Mononuclear cell (primary cell): Measurements from ENCODE around the gene C11orf68. TPM values are rescaled to one million over a fixed set of nuclear protein-coding genes. Genes with fewer than 3 reads are reported as not detected.
"Not testable (repeated sequence)": the region's sequence is repeated elsewhere in the genome, so short reads cannot be mapped to it uniquely, and the experiment has no call there.

ENCODE experiments used
- H3K27me3 ChIP-seq: 2 replicates; pipeline ENCODE4 v1.6.0; 2011; ENCODE audit warnings: low read length, control low read depth; ENCODE audit not compliant: insufficient read depth
- H3K4me1 ChIP-seq: 2 replicates; pipeline ENCODE4 v1.5.1; 2011; ENCODE audit warnings: mild to moderate bottlenecking, low read length, control low read depth; ENCODE audit not compliant: insufficient read depth
- H3K4me3 ChIP-seq: 2 replicates; pipeline ENCODE4 v1.5.1; 2011; ENCODE audit warnings: mild to moderate bottlenecking, low read length, moderate library complexity
- H3K9me3 ChIP-seq: 2 replicates; pipeline ENCODE4 v1.5.1; 2011; ENCODE audit warnings: low read depth, mild to moderate bottlenecking, control low read depth, low read length
- total RNA-seq: library from RNA; depleted of rRNA; stranded (reverse); fragments of >200 nt; gene quantifications from one replicate; pipeline ENCODE4 v1.2.3, GENCODE V29; 2012

C11orf68 gene
- total RNA-seq, 1 donor = 7.6 TPM

GRCh38 chr11:65892661-65893317 lies 26.1 kb downstream of the C11orf68 start:
- H3K4me3 ChIP-seq = no peak overlapping the region
- H3K27me3 ChIP-seq = no peaks in the 10 kb centered on the region
- no peaks in the 10 kb centered on the region for H3K9me3 ChIP-seq
- peaks cover 65% of the 10 kb centered on the region for H3K4me1 ChIP-seq

- H3K4me3 ChIP-seq = peak overlapping the region; percentile 58
- H3K4me1 ChIP-seq = peaks cover 72% of the 10 kb centered on the region
- H3K9me3 ChIP-seq, H3K27me3 ChIP-seq: not testable (repeated sequence)
Observed at GRCh38 chr11:65892137-65892540, 26.7 kb downstream of the C11orf68 start.

GRCh38 chr11:65891219-65892136 lies 27.4 kb downstream of the C11orf68 start:
- Histone ChIP-seq H3K4me3 (peak overlapping the region; percentile 58), H3K27me3 (no peaks in the 10 kb centered on the region), H3K4me1 (peaks cover 77% of the 10 kb centered on the region), H3K9me3 (no peaks in the 10 kb centered on the region)

GRCh38 chr11:65890324-65891218 lies 28.3 kb downstream of the C11orf68 start, which contains the start of gene CCDC85B:
Gene CCDC85B (plus strand): TSS chr11:65890673. CDS start chr11:65890784, 111 bp downstream.
- no peaks in the 10 kb centered on the region for H3K27me3 ChIP-seq
- peaks cover 77% of the 10 kb centered on the region for H3K4me1 ChIP-seq
- H3K9me3 ChIP-seq = no peaks in the 10 kb centered on the region
- peak within 1 kb of the TSS; percentile 58 for H3K4me3 ChIP-seq

GRCh38 chr11:65888163-65888814 lies 30.6 kb downstream of the C11orf68 start, which contains the start of gene FIBP:
Gene FIBP (minus strand): TSS chr11:65888471. CDS start chr11:65888418, 53 bp downstream.
- Histone ChIP-seq H3K4me3 (peak within 1 kb of the TSS; percentile 71), H3K27me3 (no peaks in the 10 kb centered on the region), H3K4me1 (peaks cover 67% of the 10 kb centered on the region), H3K9me3 (no peaks in the 10 kb centered on the region)

- Histone ChIP-seq H3K4me3 (peak overlapping the region; percentile 71), H3K4me1 (peaks cover 61% of the 10 kb centered on the region), H3K27me3 (no peaks in the 10 kb centered on the region), H3K9me3 (no peaks in the 10 kb centered on the region)
Observed at GRCh38 chr11:65887723-65888162, 31.1 kb downstream of the C11orf68 start.

- H3K4me3 ChIP-seq = peak overlapping the region; percentile 71
- no peaks in the 10 kb centered on the region for H3K27me3 ChIP-seq
- no peaks in the 10 kb centered on the region for H3K9me3 ChIP-seq
- peaks cover 55% of the 10 kb centered on the region for H3K4me1 ChIP-seq
Observed at GRCh38 chr11:65886826-65887722, 31.8 kb downstream of the C11orf68 start.

GRCh38 chr11:65885808-65886536 lies 32.9 kb downstream of the C11orf68 start:
- peaks cover 48% of the 10 kb centered on the region for H3K4me1 ChIP-seq
- no peaks in the 10 kb centered on the region for H3K27me3 ChIP-seq
- no peaks in the 10 kb centered on the region for H3K9me3 ChIP-seq
- H3K4me3 ChIP-seq = no peak overlapping the region

GRCh38 chr11:65885231-65885630 lies 33.6 kb downstream of the C11orf68 start:
- no peaks in the 10 kb centered on the region for H3K27me3 ChIP-seq
- H3K4me1 ChIP-seq = peaks cover 47% of the 10 kb centered on the region
- no peak overlapping the region for H3K4me3 ChIP-seq
- H3K9me3 ChIP-seq = no peaks in the 10 kb centered on the region

GRCh38 chr11:65884716-65885092 lies 34.2 kb downstream of the C11orf68 start:
- Histone ChIP-seq H3K27me3 (no peaks in the 10 kb centered on the region), H3K9me3 (no peaks in the 10 kb centered on the region), H3K4me3 (no peak overlapping the region), H3K4me1 (peaks cover 47% of the 10 kb centered on the region)

GRCh38 chr11:65883786-65884715 lies 34.8 kb downstream of the C11orf68 start:
- peaks cover 47% of the 10 kb centered on the region for H3K4me1 ChIP-seq
- H3K27me3 ChIP-seq = no peaks in the 10 kb centered on the region
- no peak overlapping the region for H3K4me3 ChIP-seq
- H3K9me3 ChIP-seq = no peaks in the 10 kb centered on the region

- H3K27me3 ChIP-seq = no peaks in the 10 kb centered on the region
- H3K4me1 ChIP-seq = peaks cover 45% of the 10 kb centered on the region
- no peak overlapping the region for H3K4me3 ChIP-seq
- H3K9me3 ChIP-seq = no peaks in the 10 kb centered on the region
Observed at GRCh38 chr11:65883058-65883761, 35.7 kb downstream of the C11orf68 start.
